ENCODE data around the gene BPTF. TPM values are rescaled to one million over a fixed set of nuclear protein-coding genes. Genes with fewer than 3 reads are reported as not detected.
"Not testable (repeated sequence)": the region's sequence is repeated elsewhere in the genome, so short reads cannot be mapped to it uniquely, and the experiment has no call there.

The BPTF gene
- total RNA-seq, 4 donors from 2014 or later, result 50.1 to 79.9 (median 69.4) TPM

DNA sequence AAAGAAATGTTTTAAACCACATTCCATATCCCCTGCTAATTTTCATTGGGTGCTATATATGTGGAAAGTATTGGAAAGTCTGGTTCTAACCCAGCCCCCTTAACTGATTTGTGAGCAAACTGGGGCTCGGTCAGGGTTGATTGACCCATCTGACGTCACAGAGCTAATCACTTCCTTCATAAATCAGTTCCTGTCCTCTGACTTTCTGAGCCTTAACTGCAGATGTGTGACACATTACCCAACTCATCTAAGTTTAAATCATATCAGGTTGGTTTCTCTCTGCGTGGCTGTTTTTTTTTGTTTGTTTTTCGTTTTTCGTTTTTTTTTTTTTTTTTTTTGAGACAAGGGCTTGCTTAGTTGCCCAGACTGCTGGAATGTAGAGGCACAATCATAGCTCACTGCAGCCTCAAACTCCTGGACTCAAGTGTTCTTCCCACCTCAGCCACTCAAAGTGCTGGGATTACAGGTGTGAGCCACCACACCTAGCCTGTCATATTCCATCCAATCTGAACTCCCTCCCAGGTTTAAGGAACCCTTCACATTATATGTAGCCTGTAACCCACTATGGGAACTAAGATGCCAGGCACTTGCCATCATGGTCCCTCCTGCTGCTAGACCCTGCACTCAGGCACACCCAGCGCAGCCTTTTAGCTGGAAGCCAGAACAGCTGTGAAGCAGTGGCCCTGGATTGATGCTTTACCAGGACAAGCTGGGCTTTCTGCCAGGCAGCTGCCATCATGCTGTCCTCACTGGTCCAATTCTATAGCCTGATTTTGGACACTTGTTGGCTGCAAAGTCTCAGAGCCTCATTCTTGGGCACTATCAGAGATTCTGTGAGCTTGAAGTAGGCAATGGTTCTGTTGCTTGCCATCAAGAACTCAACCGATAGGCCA, 6.9 kb upstream of the BPTF start:
- H3K4me3 ChIP-seq (ENCODE audit: low read depth, poor library complexity, severe bottlenecking), result no peak overlapping the region
- WGBS, 2 donors, result 60 to 70% methylated on average over 7 of the region's 7 CpGs
- no peak for TF ChIP-seq CTCF (IDR thresholded peaks at IDR 0.05)
- TF ChIP-seq POLR2A (IDR thresholded peaks at IDR 0.05), result no peak
- intact Hi-C loops (cut with DNase I; ENCODE audit: low total_unique reads), result no loop called here
- DNase-seq (ENCODE audit: low spot score in 2 of 2), result peak in 1 of 2 donors; percentile 58

- intact Hi-C loops (cut with DNase I; ENCODE audit: low total_unique reads), result no loop called here
- TF ChIP-seq POLR2A (IDR thresholded peaks at IDR 0.05), result no peak
- TF ChIP-seq CTCF (IDR thresholded peaks at IDR 0.05), result no peak
- WGBS, 2 donors, result 95 to 99% methylated on average over 5 of the region's 5 CpGs
- no peak overlapping the region for H3K4me3 ChIP-seq (ENCODE audit: low read depth, poor library complexity, severe bottlenecking)
- peak in 1 of 2 donors; percentile 7 for DNase-seq (ENCODE audit: low spot score in 2 of 2)
Measured at GRCh38 chr17:67819722-67820121, 5.6 kb upstream of the BPTF start.

- WGBS, 2 donors, result 86 to 89% methylated on average over 12 of the region's 12 CpGs
- intact Hi-C loops (cut with DNase I; ENCODE audit: low total_unique reads), result no loop called here
- DNase-seq (ENCODE audit: low spot score in 2 of 2), result peak in 1 of 2 donors; percentile 63
- TF ChIP-seq POLR2A (IDR thresholded peaks at IDR 0.05), result no peak
- no peak for TF ChIP-seq CTCF (IDR thresholded peaks at IDR 0.05)
- H3K4me3 ChIP-seq (ENCODE audit: low read depth, poor library complexity, severe bottlenecking), result no peak overlapping the region
Measured at GRCh38 chr17:67821871-67822367, 3.4 kb upstream of the BPTF start.

DNA sequence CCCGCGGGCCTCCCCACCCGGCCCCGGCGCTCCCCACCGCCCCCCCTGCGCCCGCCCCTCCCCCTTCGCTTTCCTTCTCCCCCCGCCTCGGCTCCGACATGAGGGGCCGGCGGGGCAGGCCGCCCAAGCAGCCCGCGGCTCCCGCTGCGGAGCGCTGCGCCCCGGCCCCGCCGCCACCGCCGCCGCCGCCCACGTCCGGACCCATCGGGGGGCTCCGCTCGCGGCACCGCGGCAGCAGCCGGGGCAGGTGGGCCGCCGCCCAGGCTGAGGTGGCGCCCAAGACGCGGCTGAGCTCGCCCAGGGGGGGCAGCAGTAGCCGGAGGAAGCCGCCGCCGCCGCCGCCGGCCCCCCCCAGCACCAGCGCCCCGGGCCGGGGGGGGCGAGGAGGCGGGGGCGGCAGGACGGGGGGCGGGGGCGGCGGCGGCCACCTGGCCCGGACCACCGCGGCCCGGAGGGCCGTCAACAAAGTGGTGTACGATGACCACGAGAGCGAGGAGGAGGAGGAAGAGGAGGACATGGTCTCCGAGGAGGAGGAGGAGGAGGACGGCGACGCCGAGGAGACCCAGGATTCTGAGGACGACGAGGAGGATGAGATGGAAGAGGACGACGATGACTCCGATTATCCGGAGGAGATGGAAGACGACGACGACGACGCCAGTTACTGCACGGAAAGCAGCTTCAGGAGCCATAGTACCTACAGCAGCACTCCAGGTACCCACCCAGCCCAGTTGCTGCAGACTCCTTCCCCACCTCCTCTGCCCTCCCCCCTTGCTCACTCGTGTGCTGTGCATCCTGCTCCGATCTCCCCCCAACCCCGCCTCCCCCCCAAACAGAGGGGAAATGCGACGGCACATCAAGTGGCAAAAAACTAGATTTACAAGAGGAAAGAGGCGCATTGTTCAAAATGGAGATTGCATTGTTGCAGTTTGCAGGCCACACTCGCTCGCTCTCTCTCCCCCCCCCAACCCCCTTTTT, 611 bp downstream of the BPTF start:
- DNase-seq (ENCODE audit: low spot score in 2 of 2), result peak; percentile 29 to 89
- WGBS, 2 donors, result 0 to 1% methylated on average over 32 to 40 of the region's 94 CpGs

DNA sequence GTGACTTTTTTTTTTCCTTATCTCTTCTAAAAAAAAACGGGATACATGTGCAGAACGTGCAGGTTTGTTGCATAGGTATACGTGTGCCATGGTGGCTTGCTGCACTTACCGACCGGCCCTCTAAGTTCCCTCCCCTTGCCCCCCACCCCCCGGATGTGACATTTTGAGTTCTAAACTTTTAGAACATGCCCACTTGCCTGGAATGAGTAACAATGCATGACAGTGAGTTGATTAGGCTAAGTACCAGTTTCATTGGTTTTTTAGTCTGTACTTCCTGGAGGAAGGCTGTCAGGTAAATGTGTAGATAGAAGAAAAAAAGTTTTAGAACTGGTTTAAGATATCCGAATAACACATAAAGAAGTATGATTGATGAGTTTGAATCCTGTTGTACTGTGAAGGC, 4.0 kb downstream of the BPTF start:
- intact Hi-C loops (cut with DNase I; ENCODE audit: low total_unique reads), result no loop called here
- TF ChIP-seq POLR2A (IDR thresholded peaks at IDR 0.05) (no peak), CTCF (IDR thresholded peaks at IDR 0.05) (no peak)
- no peak overlapping the region for H3K4me3 ChIP-seq (ENCODE audit: low read depth, poor library complexity, severe bottlenecking)
- 16 to 24% methylated on average over 7 of the region's 7 CpGs for WGBS, 2 donors
- no peak for DNase-seq (ENCODE audit: low spot score in 2 of 2)

More for the DNA sequence above, 611 bp downstream of the BPTF start:
- H3K4me3 ChIP-seq (ENCODE audit: low read depth, poor library complexity, severe bottlenecking), result peak overlapping the region; percentile 51
- intact Hi-C loops (cut with DNase I; ENCODE audit: low total_unique reads), result not testable (repeated sequence)

All from lower leg skin (tissue), 4 donors.